Measurements from ENCODE around the gene PARD3. TPM values are rescaled to one million over a fixed set of nuclear protein-coding genes. Genes with fewer than 3 reads are reported as not detected.

Gene PARD3
- total and polyA plus RNA-seq, 7 experiments from 2014 or later = 0.19 to 1.2 (median 0.43) TPM

DNA sequence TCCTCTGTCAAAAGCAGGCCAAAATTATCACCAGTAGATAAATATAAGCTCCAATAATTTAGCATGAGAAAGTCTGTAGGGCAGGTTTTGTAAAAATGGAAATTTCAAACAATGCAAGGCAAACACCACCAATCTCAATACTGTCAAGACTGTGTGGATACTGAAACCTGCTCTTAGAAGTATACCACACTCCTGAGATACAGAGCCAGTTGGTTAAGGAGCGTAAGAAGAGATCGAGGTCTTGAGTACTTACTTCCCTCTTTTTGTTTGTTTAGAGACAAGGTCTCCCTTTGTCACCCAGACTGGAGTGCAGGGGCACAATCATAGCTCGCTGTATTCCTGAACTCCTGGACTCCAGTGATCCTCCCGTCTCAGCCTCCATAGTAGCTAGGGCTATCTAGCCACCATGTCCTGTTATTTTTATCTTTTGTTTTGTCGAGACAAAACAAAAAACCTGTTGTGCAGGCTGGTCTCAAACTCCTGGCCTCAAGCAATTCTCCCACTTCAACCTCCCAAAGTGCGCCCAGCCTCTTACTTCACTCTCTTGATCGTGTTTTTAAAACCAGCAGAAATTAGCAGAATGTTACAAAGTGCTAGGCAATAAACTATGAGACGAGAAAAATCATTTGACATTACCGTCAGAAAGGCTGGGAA lies 205.7 kb downstream of the PARD3 start:
- POLR2A ChIA-PET = no interaction called here
- DNase-seq = no peak

DNA sequence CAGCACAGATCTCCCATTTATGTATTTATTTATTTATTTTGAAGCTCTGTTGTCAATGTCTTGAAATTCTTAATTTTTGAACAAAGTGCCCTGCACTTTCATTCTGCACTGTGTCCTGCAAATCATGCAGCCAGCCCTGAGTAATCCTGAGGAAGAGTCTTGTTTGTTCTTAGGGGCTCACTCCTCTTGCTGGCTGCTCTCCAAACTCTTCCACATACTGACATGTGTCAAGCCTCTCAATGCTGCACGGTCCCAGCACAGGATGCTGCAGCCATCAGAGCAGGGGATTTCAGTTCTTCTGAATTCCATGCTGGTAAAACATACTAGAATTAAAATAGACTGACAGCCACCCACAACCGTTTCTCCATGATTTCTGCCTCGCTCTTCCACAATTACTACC lies 207.2 kb downstream of the PARD3 start:
- Histone ChIP-seq H3K27me3 (ENCODE audit: control insufficient read depth in 2 of 2, insufficient read depth in 2 of 2, low read length in 2 of 2) (no peaks in the 10 kb centered on the region), H3K4me1 (ENCODE audit: control insufficient read depth in 2 of 2, insufficient read depth in 2 of 2, low read length in 2 of 2) (no peaks in the 10 kb centered on the region), H3K4me3 (ENCODE audit: low read length) (no peak overlapping the region), H3K36me3 (ENCODE audit: control insufficient read depth in 2 of 3, insufficient read depth in 3 of 3, low read length in 3 of 3) (no peaks in the 10 kb centered on the region), H3K9me3 (ENCODE audit: control insufficient read depth in 2 of 3, low read length in 3 of 3) (no peaks in the 10 kb centered on the region), H3K27ac (ENCODE audit: low read depth, low read length) (no peak overlapping the region)
- Mint-ChIP-seq H3K27me3 (peaks cover 0 to 5% (median 4%) of the 10 kb centered on the region in 5 donors), H3K36me3 (no peaks in the 10 kb centered on the region), H3K9me3 (no peaks in the 10 kb centered on the region), H3K4me1 (no peaks in the 10 kb centered on the region), H3K27ac (no peak overlapping the region), H3K4me3 (no peak overlapping the region)
- intact Hi-C loops (cut with micrococcal nuclease) = no loop called here
- DNase-seq (no peak), ATAC-seq (no peak)
- ChIA-PET CTCF (no interaction called here), POLR2A (no interaction called here)

More for the DNA sequence above, 205.7 kb downstream of the PARD3 start:
- CTCF ChIA-PET = no interaction called here
- Mint-ChIP-seq H3K27ac (no peak overlapping the region), H3K4me3 (no peak overlapping the region), H3K36me3 (no peaks in the 10 kb centered on the region), H3K9me3 (no peaks in the 10 kb centered on the region), H3K4me1 (no peaks in the 10 kb centered on the region), H3K27me3 (peaks cover 0 to 9% (median 2%) of the 10 kb centered on the region in 5 donors)
- Histone ChIP-seq H3K4me3 (ENCODE audit: low read length) (no peak overlapping the region), H3K27ac (ENCODE audit: low read depth, low read length) (no peak overlapping the region), H3K4me1 (ENCODE audit: control insufficient read depth in 2 of 2, insufficient read depth in 2 of 2, low read length in 2 of 2) (no peaks in the 10 kb centered on the region), H3K27me3 (ENCODE audit: control insufficient read depth in 2 of 2, insufficient read depth in 2 of 2, low read length in 2 of 2) (no peaks in the 10 kb centered on the region), H3K9me3 (ENCODE audit: control insufficient read depth in 2 of 3, low read length in 3 of 3) (no peaks in the 10 kb centered on the region), H3K36me3 (ENCODE audit: control insufficient read depth in 2 of 3, insufficient read depth in 3 of 3, low read length in 3 of 3) (no peaks in the 10 kb centered on the region)
- intact Hi-C loops (cut with micrococcal nuclease) = no loop called here
- ATAC-seq = no peak

DNA sequence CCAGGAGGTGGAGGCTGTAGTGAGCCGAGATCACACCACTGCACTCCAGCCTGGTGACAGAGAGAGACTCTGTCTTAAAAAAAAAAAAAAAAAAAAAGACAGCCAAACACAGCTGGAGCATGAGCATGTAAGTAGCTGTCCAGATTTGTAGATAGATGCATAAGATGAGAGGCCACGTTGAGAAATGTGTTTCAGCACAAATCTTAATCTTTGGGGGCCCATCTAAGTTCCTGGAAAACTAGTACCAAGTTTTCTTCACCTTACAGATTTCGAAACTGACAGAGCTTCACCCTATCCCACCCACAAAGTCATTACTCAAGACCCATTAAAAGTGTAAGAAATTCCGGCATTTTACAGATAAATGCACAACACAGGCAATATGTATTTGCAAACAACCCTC lies 208.2 kb downstream of the PARD3 start:
- ChIA-PET POLR2A (no interaction called here), CTCF (no interaction called here)
- no peaks in the 10 kb centered on the region for H3K27me3 ChIP-seq (ENCODE audit: control insufficient read depth in 2 of 2, insufficient read depth in 2 of 2, low read length in 2 of 2)
- DNase-seq (no peak), ATAC-seq (no peak)
- H3K4me1 ChIP-seq (ENCODE audit: control insufficient read depth in 2 of 2, insufficient read depth in 2 of 2, low read length in 2 of 2) = no peaks in the 10 kb centered on the region
- Mint-ChIP-seq H3K27me3 (peaks cover 0 to 5% (median 4%) of the 10 kb centered on the region in 5 donors), H3K36me3 (no peaks in the 10 kb centered on the region), H3K4me1 (no peaks in the 10 kb centered on the region), H3K9me3 (no peaks in the 10 kb centered on the region), H3K27ac (no peak overlapping the region), H3K4me3 (no peak overlapping the region)
- H3K27ac ChIP-seq (ENCODE audit: low read depth, low read length) = no peak overlapping the region
- intact Hi-C loops (cut with micrococcal nuclease) = no loop called here
- H3K4me3 ChIP-seq (ENCODE audit: low read length) = no peak overlapping the region
- no peaks in the 10 kb centered on the region for H3K36me3 ChIP-seq (ENCODE audit: control insufficient read depth in 2 of 3, insufficient read depth in 3 of 3, low read length in 3 of 3)
- H3K9me3 ChIP-seq (ENCODE audit: control insufficient read depth in 2 of 3, low read length in 3 of 3) = no peaks in the 10 kb centered on the region

DNA sequence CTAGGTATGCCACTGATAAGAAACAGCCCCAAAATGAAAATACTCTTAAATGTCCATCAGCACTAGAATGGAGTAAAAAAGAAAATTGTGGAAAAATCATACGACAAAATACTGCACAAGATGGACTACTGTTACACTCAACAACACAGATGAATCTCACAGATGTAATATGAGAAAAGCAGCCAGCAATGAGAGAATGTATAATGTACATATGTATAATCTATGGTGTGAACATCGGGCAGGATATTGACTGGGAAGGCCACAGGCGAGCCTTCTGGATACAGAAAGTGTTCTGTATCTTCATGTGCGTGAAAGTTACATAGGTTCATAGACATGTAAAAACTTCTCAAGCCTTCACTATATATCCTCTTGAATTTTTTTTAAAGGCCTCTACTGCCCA lies 212.6 kb downstream of the PARD3 start:
- Histone ChIP-seq H3K27ac (ENCODE audit: low read depth, low read length) (no peak overlapping the region), H3K36me3 (ENCODE audit: control insufficient read depth in 2 of 3, insufficient read depth in 3 of 3, low read length in 3 of 3) (no peaks in the 10 kb centered on the region), H3K9me3 (ENCODE audit: control insufficient read depth in 2 of 3, low read length in 3 of 3) (no peaks in the 10 kb centered on the region), H3K4me1 (ENCODE audit: control insufficient read depth in 2 of 2, insufficient read depth in 2 of 2, low read length in 2 of 2) (no peaks in the 10 kb centered on the region), H3K4me3 (ENCODE audit: low read length) (no peak overlapping the region), H3K27me3 (ENCODE audit: control insufficient read depth in 2 of 2, insufficient read depth in 2 of 2, low read length in 2 of 2) (no peaks in the 10 kb centered on the region)
- peaks cover 0 to 4% (median 0%) of the 10 kb centered on the region in 11 donors for H3K9me3 Mint-ChIP-seq
- peaks cover 0 to 7% (median 0%) of the 10 kb centered on the region in 5 donors for H3K27me3 Mint-ChIP-seq
- H3K4me3 Mint-ChIP-seq = no peak overlapping the region
- ATAC-seq (no peak), DNase-seq (no peak)
- ChIA-PET POLR2A (no interaction called here), CTCF (no interaction called here)
- no peaks in the 10 kb centered on the region for H3K4me1 Mint-ChIP-seq
- intact Hi-C loops (cut with micrococcal nuclease) = no loop called here
- H3K27ac Mint-ChIP-seq = no peak overlapping the region
- no peaks in the 10 kb centered on the region for H3K36me3 Mint-ChIP-seq

DNA sequence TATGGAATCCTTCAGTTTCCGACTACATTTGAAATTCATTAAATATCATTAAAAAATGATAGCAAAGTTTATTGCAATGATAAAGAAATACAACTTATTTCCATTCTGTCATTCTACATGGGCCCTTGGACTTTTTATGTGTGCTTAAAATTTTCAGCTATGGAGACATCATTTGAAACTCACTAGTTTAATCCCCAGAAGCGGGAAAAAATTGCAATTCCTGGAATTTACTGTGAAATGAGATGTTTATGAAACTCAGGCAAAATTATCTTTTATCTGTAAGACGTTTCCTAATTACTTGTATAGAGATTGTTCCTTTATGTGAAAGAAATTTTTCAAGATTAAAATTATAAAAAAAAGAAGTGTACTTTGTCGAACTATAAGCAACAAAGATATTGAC lies 213.4 kb downstream of the PARD3 start:
- Histone ChIP-seq H3K9me3 (ENCODE audit: control insufficient read depth in 2 of 3, low read length in 3 of 3) (no peaks in the 10 kb centered on the region), H3K4me1 (ENCODE audit: control insufficient read depth in 2 of 2, insufficient read depth in 2 of 2, low read length in 2 of 2) (no peaks in the 10 kb centered on the region), H3K27ac (ENCODE audit: low read depth, low read length) (no peak overlapping the region), H3K36me3 (ENCODE audit: control insufficient read depth in 2 of 3, insufficient read depth in 3 of 3, low read length in 3 of 3) (no peaks in the 10 kb centered on the region), H3K4me3 (ENCODE audit: low read length) (no peak overlapping the region), H3K27me3 (ENCODE audit: control insufficient read depth in 2 of 2, insufficient read depth in 2 of 2, low read length in 2 of 2) (no peaks in the 10 kb centered on the region)
- ATAC-seq (no peak), DNase-seq (no peak)
- Mint-ChIP-seq H3K27ac (no peak overlapping the region), H3K4me3 (no peak overlapping the region), H3K9me3 (peaks cover 0 to 4% (median 0%) of the 10 kb centered on the region in 11 donors), H3K4me1 (no peaks in the 10 kb centered on the region), H3K27me3 (peaks cover 0 to 7% (median 0%) of the 10 kb centered on the region in 5 donors), H3K36me3 (no peaks in the 10 kb centered on the region)
- intact Hi-C loops (cut with micrococcal nuclease) = no loop called here
- ChIA-PET CTCF (no interaction called here), POLR2A (no interaction called here)

DNA sequence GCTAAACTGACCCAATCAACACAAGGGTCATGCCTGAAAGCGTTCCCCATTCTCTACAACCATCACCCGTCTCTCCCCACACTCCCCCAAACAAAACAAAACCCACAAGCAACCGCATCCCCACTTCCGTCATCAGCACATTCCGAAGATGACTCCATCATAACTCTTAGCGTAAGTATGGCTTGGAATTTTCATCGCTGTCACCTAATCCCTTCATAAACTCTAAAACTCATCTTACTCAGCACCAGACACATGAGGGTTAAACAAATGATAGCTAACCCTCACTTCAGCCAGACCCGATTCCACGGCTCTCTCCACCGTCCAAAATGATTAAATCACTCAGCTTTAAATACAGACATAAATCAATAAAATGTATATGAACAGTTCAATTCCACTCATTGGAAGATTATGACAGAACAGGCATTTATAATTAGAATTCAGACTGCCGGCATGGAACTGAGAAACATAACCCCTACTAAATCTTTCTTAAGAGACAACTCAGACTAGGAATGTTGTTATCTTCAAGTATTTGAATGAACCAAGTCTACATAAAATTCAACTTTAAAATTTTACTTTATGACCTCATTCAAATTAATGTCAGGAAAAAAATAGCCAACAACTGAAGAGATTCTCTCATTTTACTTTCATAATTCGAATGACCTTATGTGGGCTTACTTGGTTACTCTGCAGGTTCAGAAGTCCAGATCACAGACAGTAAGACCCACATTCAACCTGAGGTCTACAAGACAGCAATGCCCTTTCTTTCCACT lies 215.9 kb downstream of the PARD3 start:
- intact Hi-C loops (cut with micrococcal nuclease) = no loop called here
- H3K27me3 Mint-ChIP-seq = peaks cover 0 to 9% (median 5%) of the 10 kb centered on the region in 5 donors
- POLR2A ChIA-PET = no interaction called here

DNA sequence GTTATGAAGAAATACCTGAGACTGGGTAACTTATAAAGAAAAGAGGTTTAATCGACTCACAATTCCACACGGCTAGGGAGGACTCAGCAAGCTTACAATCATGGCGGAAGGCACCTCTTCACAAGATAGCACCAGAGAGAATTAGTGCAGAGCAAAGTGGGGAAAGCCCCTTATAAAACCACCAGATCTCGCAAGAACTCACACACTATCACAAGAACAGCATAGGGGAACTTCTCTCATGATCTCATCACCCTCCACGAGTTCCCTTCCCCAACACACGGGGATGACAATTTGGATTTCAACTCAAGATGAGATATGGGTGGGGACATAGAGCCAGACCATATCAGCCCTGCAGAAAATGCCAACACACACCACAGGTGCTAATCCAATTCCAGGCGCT lies 218.7 kb downstream of the PARD3 start:
- ATAC-seq (no peak), DNase-seq (no peak)
- H3K27me3 Mint-ChIP-seq = peaks cover 0 to 16% (median 7%) of the 10 kb centered on the region in 5 donors
- POLR2A ChIA-PET = interaction anchor here (0.7 kb wide), 1 partner anchor 17 kb away, joined by 8 read pairs; no protein-coding TSS in a partner anchor
- Histone ChIP-seq H3K36me3 (ENCODE audit: control insufficient read depth in 2 of 3, insufficient read depth in 3 of 3, low read length in 3 of 3) (no peaks in the 10 kb centered on the region), H3K4me3 (ENCODE audit: low read length) (no peak overlapping the region), H3K27me3 (ENCODE audit: control insufficient read depth in 2 of 2, insufficient read depth in 2 of 2, low read length in 2 of 2) (no peaks in the 10 kb centered on the region), H3K27ac (ENCODE audit: low read depth, low read length) (no peak overlapping the region), H3K4me1 (ENCODE audit: control insufficient read depth in 2 of 2, insufficient read depth in 2 of 2, low read length in 2 of 2) (no peaks in the 10 kb centered on the region), H3K9me3 (ENCODE audit: control insufficient read depth in 2 of 3, low read length in 3 of 3) (no peaks in the 10 kb centered on the region)
- H3K4me1 Mint-ChIP-seq = no peaks in the 10 kb centered on the region
- no peak overlapping the region for H3K27ac Mint-ChIP-seq
- intact Hi-C loops (cut with micrococcal nuclease) = no loop called here
- CTCF ChIA-PET = no interaction called here
- H3K4me3 Mint-ChIP-seq = no peak overlapping the region
- H3K36me3 Mint-ChIP-seq = no peaks in the 10 kb centered on the region
- peaks cover 0 to 7% (median 0%) of the 10 kb centered on the region in 11 donors for H3K9me3 Mint-ChIP-seq

More for the DNA sequence above, 215.9 kb downstream of the PARD3 start:
- Mint-ChIP-seq H3K9me3 (peaks cover 0 to 7% (median 0%) of the 10 kb centered on the region in 11 donors), H3K36me3 (no peaks in the 10 kb centered on the region), H3K4me1 (no peaks in the 10 kb centered on the region), H3K27ac (no peak overlapping the region), H3K4me3 (no peak overlapping the region)
- H3K36me3 ChIP-seq (ENCODE audit: control insufficient read depth in 2 of 3, insufficient read depth in 3 of 3, low read length in 3 of 3) = no peaks in the 10 kb centered on the region
- ATAC-seq (no peak), DNase-seq (no peak)
- no peaks in the 10 kb centered on the region for H3K9me3 ChIP-seq (ENCODE audit: control insufficient read depth in 2 of 3, low read length in 3 of 3)
- H3K27ac ChIP-seq (ENCODE audit: low read depth, low read length) = no peak overlapping the region
- H3K4me3 ChIP-seq (ENCODE audit: low read length) = no peak overlapping the region
- H3K27me3 ChIP-seq (ENCODE audit: control insufficient read depth in 2 of 2, insufficient read depth in 2 of 2, low read length in 2 of 2) = no peaks in the 10 kb centered on the region
- CTCF ChIA-PET = no interaction called here
- no peaks in the 10 kb centered on the region for H3K4me1 ChIP-seq (ENCODE audit: control insufficient read depth in 2 of 2, insufficient read depth in 2 of 2, low read length in 2 of 2)

All from naive thymus-derived CD4-positive, alpha-beta T cell (primary cell).